A549 (cell line): Measurements from ENCODE around the gene GPR137B.

ENCODE experiments used
- CTCF ChIP-seq: fragments of >200 bp; sonication (Bioruptor Twin); formaldehyde crosslinking; IDR thresholded peaks from 3 replicates; pipeline ENCODE4 v1.5.1; 2016
- EHF ChIP-seq: fragments of 250-450 bp; sonication (Bioruptor Pico); IDR thresholded peaks from 2 replicates; pipeline ENCODE4 v1.5.0; 2020; ENCODE audit warnings: mild to moderate bottlenecking
- NPAS2 ChIP-seq: fragments of 250-450 bp; sonication (Bioruptor Pico); IDR thresholded peaks from 2 replicates; pipeline ENCODE4 v1.8.0; 2022; ENCODE audit warnings: mild to moderate bottlenecking, moderate library complexity, borderline replicate concordance
- PHF8 ChIP-seq: fragments of 200-600 bp; sonication (generic); IDR thresholded peaks from 2 replicates; pipeline ENCODE4 v1.6.1; 2016; ENCODE audit warnings: low read depth, mild to moderate bottlenecking, antibody characterized with exemption, moderate library complexity, borderline replicate concordance
- POLR2A ChIP-seq: IDR thresholded peaks from 2 replicates; pipeline ENCODE4 v1.6.1; 2012; ENCODE audit warnings: mild to moderate bottlenecking, low read length
- TP53 ChIP-seq: fragments of 250-450 bp; sonication (Bioruptor Pico); IDR thresholded peaks from 2 replicates; pipeline ENCODE4 v1.5.0; 2021; ENCODE audit warnings: mild to moderate bottlenecking, moderate library complexity

- TF ChIP-seq CTCF (no peak), TP53 (CRISPR knock-in tag) (no peak), NPAS2 (CRISPR knock-in tag) (no peak), POLR2A (no peak), EHF (CRISPR knock-in tag) (no peak), PHF8 (no peak)
These were observed 46.4 kb upstream of the GPR137B start for GRCh38 chr1:236095705-236096520.
